C1 segment of cervical spinal cord (tissue), 14 donors: ENCODE results near the gene PRSS50.
"Not testable (repeated sequence)": the region's sequence is repeated elsewhere in the genome, so short reads cannot be mapped to it uniquely, and the experiment has no call there.

Source experiments
- DNase-seq, 14 donors: peaks; one replicate each; lab custom pipeline; 2025; lab: John Stamatoyannopoulos, UW

PRSS50 gene, protein sequence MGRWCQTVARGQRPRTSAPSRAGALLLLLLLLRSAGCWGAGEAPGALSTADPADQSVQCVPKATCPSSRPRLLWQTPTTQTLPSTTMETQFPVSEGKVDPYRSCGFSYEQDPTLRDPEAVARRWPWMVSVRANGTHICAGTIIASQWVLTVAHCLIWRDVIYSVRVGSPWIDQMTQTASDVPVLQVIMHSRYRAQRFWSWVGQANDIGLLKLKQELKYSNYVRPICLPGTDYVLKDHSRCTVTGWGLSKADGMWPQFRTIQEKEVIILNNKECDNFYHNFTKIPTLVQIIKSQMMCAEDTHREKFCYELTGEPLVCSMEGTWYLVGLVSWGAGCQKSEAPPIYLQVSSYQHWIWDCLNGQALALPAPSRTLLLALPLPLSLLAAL

DNA sequence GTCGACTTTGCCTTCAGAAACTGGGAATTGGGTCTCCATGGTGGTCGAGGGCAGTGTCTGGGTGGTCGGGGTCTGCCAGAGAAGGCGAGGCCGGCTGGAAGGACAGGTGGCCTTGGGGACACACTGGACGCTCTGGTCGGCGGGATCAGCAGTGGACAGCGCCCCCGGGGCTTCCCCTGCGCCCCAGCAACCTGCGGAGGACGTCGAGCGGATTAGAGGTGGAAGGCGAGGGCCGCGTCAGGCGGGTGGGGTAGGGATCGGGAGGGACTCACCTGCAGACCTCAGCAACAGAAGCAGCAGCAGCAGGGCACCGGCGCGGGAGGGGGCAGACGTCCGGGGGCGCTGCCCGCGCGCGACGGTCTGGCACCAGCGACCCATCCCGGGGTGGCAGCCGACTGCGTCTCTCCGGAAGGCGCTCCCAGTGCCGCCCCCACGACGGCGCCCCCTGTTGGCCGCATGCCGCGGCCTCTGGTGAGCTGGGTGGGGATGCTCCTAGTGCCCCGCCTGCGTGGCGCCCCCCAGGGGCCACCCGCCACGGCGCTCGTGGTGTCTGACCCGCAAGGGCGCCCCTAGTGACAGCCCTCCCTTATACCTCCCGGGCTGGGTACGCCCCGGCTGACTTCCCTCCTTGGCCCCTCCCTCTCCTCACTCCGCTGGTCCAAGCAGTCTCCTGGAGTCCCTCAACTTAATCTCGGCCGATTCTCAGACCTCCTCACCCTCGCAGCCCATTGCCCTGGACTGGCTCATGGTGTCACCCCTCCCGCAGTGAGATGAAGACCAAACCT is at the start of gene PRSS50:
Gene PRSS50, minus strand, starts transcription at position 423 of the 785 bp plus-strand sequence. Its CDS starts 45 bp downstream, at position 378.
- no peak for DNase-seq

- no peak for DNase-seq
Observed at GRCh38 chr3:46764206-46764605, 46.5 kb upstream of the PRSS50 start.

- no peak for DNase-seq
Observed at GRCh38 chr3:46763178-46763577, 45.5 kb upstream of the PRSS50 start.

DNA sequence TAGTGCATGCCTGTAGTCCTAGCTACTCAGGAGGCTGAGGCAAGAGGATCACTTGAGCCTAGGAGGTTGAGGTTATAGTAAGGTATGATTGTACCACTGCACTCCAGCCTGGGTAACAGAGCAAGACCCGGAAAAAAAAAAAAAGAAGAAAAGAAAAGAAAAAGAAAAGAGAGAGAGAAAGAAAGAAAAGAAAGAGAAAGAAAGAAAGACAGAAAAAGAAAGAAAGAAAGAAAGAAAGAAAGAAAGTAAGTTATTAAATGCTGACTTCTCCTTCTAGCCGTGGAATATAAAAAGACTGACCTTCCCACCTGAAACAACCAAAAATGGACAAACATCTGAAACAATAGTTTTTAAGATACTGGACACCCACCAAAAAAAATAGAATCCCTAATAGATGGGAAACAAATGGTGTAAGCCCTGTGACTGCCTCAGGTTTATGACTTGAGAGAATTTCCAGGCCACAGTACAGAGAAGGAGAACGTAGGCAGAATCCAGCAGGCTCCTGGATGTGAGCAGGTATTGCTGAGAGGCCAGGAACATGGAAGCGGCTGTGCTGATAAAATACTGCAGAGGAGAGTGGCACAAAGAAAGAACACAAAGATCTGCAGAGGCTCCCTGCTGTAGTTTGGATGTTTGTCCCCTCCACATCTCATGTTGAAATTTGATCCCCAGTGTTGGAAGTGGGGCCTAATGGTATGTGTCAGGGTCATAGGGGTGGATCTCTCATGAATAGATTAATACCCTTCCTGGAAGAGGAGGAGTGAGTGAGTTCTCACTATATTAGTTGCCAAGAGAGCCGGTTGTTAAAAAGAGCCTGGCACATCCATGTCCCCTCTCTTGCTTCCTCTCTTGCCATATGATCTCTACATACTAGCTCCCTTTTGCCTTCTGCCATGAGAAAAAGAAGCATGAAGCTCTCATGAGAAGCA is 41.8 kb upstream of the PRSS50 start:
- DNase-seq = no peak

DNA sequence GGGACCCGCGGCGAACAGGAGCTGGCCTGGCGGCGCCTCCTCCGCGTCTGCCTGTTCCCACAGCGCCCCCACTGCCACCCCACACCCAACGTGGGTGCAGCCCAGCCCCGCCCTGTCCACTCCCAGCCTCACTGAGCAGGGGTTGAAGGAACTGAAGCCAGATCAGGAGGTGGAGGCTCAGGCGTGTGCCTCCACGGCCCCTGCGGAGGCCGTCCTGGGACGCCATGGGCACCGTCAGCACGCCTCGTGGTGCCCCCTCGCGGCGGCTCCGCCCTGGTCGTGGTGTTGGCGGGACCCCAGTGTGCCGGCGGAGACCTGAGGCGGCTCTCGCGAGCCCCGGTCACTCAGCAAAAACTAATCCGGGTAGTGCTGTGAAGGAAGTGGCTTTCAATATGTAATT is 39.0 kb upstream of the PRSS50 start:
- no peak for DNase-seq

GRCh38 chr3:46755646-46756045 is 38.0 kb upstream of the PRSS50 start:
- no peak for DNase-seq

GRCh38 chr3:46753127-46753526 is 35.5 kb upstream of the PRSS50 start:
- not testable (repeated sequence) for DNase-seq

DNA sequence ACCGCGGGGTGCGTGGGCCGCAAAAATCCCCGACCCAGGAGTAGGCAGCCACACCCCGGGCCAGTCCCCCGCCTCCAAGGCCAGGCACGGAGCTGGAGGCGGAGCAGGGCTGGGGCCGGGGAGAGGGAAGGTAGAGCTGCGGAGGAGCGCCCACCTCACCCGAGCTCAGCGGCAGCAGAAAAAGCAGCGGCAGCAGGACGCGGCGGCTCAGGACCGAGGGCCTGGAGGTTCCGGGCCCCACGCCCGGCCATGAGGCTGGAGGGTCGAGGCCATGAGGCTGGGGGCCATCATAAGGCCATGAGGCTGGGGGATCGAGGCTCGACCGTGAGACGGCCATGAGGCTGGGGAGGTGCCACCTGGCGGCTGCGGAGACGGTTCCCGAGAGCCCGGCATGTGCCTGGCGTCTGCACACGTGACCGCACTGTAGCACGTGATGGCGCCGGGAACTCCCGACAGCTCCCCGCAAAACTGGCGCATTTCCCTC is 32.9 kb upstream of the PRSS50 start:
- DNase-seq = no peak

- DNase-seq = no peak
Observed at GRCh38 chr3:46749129-46749528, 31.5 kb upstream of the PRSS50 start.

- no peak for DNase-seq
Observed at GRCh38 chr3:46748170-46748569, 30.5 kb upstream of the PRSS50 start.

DNA sequence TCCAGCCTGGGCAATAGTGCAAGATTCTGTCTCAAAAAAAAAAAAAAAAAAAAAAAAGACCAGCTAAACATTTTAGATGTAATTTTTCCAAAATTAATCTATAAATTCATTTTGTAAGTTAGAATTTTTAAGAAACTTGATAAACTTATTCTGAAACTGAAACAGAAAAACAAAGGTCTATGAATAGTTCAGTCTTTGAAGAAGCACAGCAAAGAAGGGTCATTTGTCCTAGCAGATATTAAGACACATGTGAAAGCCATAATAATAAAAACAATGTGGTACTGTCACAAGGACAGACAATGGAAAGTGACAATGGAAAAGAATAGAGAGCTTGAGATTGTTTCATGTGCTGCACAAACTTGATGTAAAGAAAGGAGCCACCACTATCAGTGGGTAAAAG is 29.0 kb upstream of the PRSS50 start:
- no peak for DNase-seq

DNA sequence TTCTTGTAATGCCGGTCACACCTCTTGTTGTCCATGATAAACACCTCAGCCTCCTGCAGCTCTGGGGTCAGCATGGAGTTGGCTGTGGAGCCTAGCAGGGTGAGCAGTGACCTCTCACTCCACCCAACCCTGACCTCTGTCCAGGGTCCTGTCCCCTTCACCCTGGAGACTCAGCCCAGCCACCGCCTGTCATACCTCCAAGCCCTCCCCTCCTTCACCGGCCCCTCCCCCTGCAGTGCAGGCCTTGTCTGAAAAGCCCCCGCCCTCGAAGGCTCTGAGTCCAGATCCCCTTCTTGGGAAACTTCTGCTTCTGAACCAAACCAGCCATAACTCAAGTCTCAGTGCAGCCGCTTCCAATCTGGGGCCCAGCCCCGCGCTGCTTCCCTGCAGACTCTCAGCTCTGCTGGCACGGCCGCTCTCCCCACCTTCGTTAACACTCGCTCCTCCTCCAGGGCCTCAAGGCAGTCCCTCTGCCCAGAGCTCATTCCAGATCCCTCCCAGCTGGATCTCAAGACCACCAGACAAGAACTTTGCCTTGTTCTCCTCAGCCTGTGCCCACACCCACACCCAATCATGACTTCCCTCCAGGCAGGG is 25.4 kb upstream of the PRSS50 start:
- DNase-seq = no peak

- not testable (repeated sequence) for DNase-seq
Observed at GRCh38 chr3:46739565-46739964, 21.9 kb upstream of the PRSS50 start.

GRCh38 chr3:46737329-46737731 is 19.7 kb upstream of the PRSS50 start:
- no peak for DNase-seq

DNA sequence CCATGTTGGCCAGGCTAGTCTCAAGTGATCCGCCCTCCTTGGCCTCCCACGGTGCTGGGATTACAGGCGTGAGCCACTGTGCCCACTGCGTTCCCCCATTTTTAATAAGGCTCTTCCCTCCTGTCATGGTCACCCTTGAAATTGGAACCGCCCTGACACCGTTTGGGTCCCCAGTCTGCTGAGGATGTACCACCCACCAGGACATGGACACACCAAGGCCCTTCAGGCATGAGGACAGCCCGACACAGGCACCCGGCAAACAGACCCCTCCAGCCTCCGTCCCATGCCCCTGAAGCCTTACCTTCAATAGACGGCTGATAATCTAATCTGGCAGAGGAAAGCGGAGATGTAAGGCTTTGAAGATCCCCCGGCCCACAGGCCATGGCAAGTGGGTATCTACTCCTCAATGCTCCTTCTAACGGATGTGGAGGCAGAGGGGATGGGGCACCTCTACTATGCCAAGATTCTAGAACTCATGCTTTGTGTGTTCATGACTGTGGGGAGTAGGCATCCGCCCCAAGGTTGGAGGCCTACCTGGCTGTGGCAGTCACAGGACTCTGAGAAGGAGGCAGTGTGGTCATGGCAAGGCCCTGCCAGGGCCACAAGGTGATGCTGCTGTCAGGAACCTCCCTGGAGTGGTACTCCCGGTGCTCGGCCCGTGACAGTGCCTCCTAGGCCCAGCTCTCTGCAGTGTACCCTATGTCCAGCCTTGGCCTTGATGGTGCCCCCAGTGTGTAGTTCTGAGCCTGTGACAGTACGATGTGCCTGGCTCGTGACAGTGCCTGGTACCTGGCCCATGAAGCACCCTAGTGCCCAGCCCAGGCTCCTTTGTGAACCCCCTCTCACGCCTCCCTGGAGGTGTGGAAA is 18.6 kb upstream of the PRSS50 start:
- no peak for DNase-seq

- no peak for DNase-seq
Observed at GRCh38 chr3:46734773-46735172, 17.1 kb upstream of the PRSS50 start.

DNA sequence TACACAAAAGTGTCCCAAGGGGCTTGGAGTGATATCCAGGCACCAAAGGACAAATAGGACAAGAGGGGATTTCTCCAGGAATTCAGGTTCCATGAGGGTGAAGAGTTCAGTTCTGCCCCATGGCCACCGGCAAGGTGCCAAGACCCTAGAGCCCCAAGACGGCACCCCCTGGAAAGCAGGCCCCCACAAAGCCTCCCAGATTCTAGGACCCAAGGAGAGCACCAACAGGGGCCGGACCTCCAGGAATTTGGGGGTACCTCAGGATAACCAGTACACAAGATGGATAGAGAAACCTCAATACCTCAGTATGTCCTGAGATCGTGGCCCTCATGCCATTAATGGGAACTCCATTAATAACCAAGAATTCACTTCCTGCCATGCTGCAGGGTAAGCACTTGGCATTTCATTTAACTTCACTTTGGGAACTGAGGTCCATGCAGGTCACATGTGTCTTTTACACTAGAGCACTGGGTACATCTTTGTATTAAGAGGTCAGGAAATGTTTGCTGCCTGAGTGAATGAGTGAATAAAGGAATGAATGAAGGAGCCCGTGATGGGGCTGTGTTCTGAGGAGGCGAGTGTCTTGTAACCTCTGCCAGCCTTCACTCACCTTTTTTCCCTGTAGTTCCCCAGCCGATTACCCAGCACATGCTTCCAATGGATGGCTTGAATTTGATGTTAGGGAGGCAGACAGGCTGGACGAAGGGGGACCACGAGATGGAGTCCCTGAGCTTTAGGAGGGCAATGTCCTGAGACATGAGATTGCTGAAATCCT is 15.5 kb upstream of the PRSS50 start:
- no peak for DNase-seq

DNA sequence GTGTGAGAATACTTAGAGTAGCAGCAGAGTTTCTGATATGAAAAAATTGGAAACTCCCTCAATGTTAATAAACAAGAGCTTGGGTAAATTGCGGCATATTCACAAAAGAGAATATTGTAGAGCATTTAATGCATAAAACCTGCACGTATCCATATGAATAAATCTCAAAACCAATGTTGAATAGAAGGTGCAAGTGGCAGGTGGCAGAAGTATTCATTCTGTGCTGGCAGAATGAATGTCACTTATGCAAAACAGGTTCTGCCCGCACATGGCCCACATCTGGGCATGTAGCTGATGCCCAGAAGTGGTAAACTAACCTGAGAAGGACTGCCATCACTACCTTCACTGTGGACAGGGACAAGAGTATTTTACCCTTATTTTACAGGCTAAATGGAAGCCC is 14.1 kb upstream of the PRSS50 start:
- DNase-seq = no peak

DNA sequence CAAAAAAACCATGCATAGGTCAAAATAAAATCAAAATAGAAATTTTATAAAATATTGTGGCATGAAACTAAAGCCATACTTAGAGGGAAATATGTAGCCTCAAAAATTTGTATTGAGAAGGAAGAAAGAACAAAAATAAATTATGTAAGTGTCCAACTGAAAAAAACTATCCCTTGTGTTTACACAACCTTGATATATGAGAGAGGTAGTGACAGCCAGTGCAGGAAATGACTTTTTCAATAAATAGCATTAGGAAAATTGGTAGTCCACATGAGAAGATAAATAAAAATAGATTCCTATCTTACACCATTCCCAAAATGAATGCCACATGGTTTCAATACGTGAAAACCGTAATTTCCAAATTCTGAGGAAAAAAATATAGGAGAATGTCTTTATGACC is 13.2 kb upstream of the PRSS50 start:
- DNase-seq = no peak

DNA sequence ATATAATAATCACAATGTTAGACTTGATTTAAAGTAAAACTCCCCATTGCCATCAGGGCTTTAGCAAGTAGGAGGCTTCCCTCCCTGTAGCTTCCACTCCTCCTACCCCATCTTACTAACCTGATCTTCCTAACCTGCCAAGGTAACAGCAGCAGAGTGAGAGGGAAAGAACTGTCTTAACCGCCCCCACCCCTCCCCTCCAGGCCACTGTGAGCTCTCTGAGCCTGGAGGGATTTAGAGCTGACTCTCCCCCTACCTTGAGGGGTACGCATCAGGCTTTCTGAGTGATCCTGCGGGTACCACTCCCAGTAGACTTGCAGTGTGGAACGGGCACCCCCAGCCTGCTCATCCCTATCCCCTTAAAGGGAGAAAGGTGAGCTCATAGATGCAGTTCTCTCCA is 11.4 kb upstream of the PRSS50 start:
- no peak for DNase-seq
